SU-DHL-6 (cell line): ENCODE data around the gene H2AZ1.

ENCODE experiments used
- H2AFZ ChIP-seq: fragments of 200-600 bp; sonication (generic); 2 replicates; pipeline ENCODE4 v1.6.1; 2014; ENCODE audit warnings: low read depth, mild to moderate bottlenecking, moderate library complexity, mixed read lengths, antibody characterized with exemption, low read length; ENCODE audit not compliant: severe bottlenecking
- H3F3A ChIP-seq: fragments of 200-600 bp; shearing (Covaris generic); 2 replicates; pipeline ENCODE4 v1.6.0; 2016; ENCODE audit warnings: antibody characterized with exemption, mild to moderate bottlenecking; ENCODE audit not compliant: insufficient read depth
- H3K27ac ChIP-seq: fragments of 200-600 bp; sonication (generic); 2 replicates; pipeline ENCODE4 v1.5.1; 2016; ENCODE audit warnings: low read depth, mild to moderate bottlenecking, low read length, moderate library complexity, mixed read lengths
- H3K27me3 ChIP-seq: fragments of 200-600 bp; sonication (generic), shearing (Covaris generic); 2 replicates; pipeline ENCODE4 v1.6.0; 2014; ENCODE audit warnings: mild to moderate bottlenecking, low read length
- H3K36me3 ChIP-seq: fragments of 200-600 bp; sonication (generic); 2 replicates; pipeline ENCODE4 v1.6.1; 2014; ENCODE audit warnings: mild to moderate bottlenecking, low read length, mixed read lengths
- H3K4me2 ChIP-seq: fragments of 300-600, 200-600 bp; shearing (Covaris generic), sonication (generic); 2 replicates; pipeline ENCODE4 v1.6.0; 2014; ENCODE audit warnings: low read length, low read depth, mild to moderate bottlenecking; ENCODE audit not compliant: poor library complexity, severe bottlenecking
- H3K4me3 ChIP-seq: fragments of 200-600 bp; sonication (generic); 2 replicates; pipeline ENCODE4 v1.5.1; 2014; ENCODE audit warnings: antibody characterized with exemption, low read length, mild to moderate bottlenecking, mixed read lengths; ENCODE audit not compliant: insufficient read depth, poor library complexity, severe bottlenecking
- H3K79me2 ChIP-seq: fragments of 200-600 bp; sonication (generic); 2 replicates; pipeline ENCODE4 v1.6.1; 2014; ENCODE audit warnings: mild to moderate bottlenecking, low read length, moderate library complexity; ENCODE audit not compliant: insufficient read depth
- H3K9ac ChIP-seq: fragments of 200-600 bp; sonication (generic); 2 replicates; pipeline ENCODE4 v1.7.0; 2014; ENCODE audit warnings: mild to moderate bottlenecking, low read length
- H3K9me2 ChIP-seq: fragments of 200-600 bp; sonication (generic); replicated peaks from 2 replicates; pipeline ENCODE4 v1.6.1; 2014; ENCODE audit warnings: low read length; ENCODE audit not compliant: insufficient read depth
- H3K9me3 ChIP-seq: fragments of 200-600 bp; sonication (generic); 2 replicates; pipeline ENCODE4 v1.6.1; 2014; ENCODE audit warnings: low read length, mixed read lengths; ENCODE audit not compliant: insufficient read depth
- H4K20me1 ChIP-seq: fragments of 200-600 bp; sonication (generic); 2 replicates; pipeline ENCODE4 v1.6.1; 2014; ENCODE audit warnings: low read depth, mild to moderate bottlenecking, antibody characterized with exemption, low read length, moderate library complexity, mixed read lengths
- EZH2phosphoT487 ChIP-seq: fragments of 200-600 bp; sonication (generic), shearing (Covaris generic); conservative IDR thresholded peaks from 2 replicates; pipeline ENCODE4 v1.6.1; 2018; ENCODE audit warnings: mild to moderate bottlenecking, antibody characterized with exemption, low read length, moderate library complexity, mixed read lengths
- TF ChIP-seq, protein P1 (sequence below): fragments of 200-600 bp; sonication (generic); IDR thresholded peaks from one replicate; pipeline ENCODE4 v1.5.1; 2017; ENCODE audit warnings: antibody characterized with exemption, mild to moderate bottlenecking, low read length, moderate library complexity; ENCODE audit not compliant: insufficient read depth, poor library complexity, severe bottlenecking

H2AZ1 gene

DNA sequence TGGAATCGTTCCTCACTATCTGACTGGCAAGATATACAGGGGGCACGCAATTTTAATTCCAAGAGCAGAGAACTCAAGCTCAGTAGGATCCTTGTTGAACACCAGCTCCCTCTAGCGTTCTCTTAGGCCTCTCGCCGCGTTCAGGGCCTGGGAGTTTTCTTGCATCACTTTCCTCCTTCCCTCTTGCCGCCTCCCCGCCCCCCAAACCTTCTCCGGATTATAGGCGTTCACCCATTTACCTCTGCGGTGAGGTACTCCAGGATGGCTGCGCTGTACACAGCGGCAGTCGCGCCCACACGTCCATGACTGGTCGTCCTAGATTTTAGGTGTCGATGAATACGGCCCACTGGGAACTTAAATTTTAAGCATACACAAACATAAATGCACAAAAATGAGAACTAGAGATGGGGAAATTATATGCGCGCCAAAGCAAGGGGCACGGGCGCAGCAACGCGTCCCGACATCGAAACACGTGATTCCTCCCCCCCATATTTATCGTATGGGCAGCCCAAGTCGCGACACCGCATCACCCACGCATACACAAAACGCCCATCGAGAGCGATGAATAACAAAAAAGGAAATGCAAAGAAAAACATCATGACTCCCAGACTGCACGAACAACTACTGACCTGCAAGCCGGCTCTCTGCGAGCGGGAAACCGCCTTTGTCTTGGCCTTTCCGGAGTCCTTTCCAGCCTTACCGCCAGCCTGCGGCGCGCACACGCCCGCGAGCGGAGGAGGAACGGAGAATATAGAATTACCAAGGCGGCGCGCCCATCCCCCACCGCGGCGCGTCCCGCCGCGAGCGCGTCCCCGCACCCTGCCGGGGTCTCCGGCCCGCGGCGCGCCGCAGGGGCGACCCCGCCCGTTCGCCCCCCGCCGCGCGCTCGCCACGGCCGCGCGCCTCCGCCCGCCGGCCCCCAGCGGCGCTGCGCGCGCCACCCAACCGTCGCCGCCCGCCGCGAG, 759 bp downstream of the H2AZ1 start:
- no peaks in the 10 kb centered on the region for H4K20me1 ChIP-seq
- no peak overlapping the region for H2AFZ ChIP-seq

DNA sequence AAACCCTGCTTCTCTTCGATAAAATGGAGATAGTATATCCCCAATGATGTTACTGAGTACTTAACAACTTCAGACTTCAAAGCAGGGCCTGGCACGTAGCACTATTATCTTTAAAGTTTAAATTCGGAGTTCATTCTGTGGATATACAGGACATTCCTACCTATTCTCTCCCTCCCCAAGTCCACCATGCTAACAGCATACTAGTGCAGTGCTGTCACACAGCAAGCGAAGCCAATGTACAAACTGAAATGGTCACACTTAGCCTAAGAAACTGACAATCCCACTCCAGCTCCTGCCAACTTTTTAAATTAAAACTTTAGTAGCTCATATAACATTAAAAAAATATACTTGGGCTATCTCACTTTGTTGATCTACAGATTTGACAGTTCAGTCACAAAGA, 2.5 kb downstream of the H2AZ1 start:
- TF ChIP-seq EZH2phosphoT487: no peak
- Histone ChIP-seq H3F3A (peaks cover 28% of the 10 kb centered on the region), H3K9me3 (no peaks in the 10 kb centered on the region), H3K79me2 (peaks cover 51% of the 10 kb centered on the region), H4K20me1 (no peaks in the 10 kb centered on the region), H3K36me3 (peaks cover 12% of the 10 kb centered on the region), H3K9ac (peak overlapping the region; percentile 91), H3K27ac (peak overlapping the region; percentile 92), H3K4me2 (peak overlapping the region; percentile 77), H3K27me3 (no peaks in the 10 kb centered on the region), H3K9me2 (no peaks in the 10 kb centered on the region), H3K4me3 (peak overlapping the region; percentile 13), H2AFZ (no peak overlapping the region)

More for the DNA sequence above, 759 bp downstream of the H2AZ1 start:
- Histone ChIP-seq H3K27ac (peak overlapping the region; percentile 92), H3K4me2 (peak overlapping the region; percentile 77), H3F3A (peaks cover 28% of the 10 kb centered on the region), H3K9me2 (no peaks in the 10 kb centered on the region), H3K79me2 (peaks cover 34% of the 10 kb centered on the region), H3K4me3 (peak overlapping the region; percentile 80), H3K9me3 (no peaks in the 10 kb centered on the region), H3K27me3 (no peaks in the 10 kb centered on the region), H3K9ac (peak overlapping the region; percentile 91), H3K36me3 (peaks cover 12% of the 10 kb centered on the region)
- TF ChIP-seq, protein P1, sequence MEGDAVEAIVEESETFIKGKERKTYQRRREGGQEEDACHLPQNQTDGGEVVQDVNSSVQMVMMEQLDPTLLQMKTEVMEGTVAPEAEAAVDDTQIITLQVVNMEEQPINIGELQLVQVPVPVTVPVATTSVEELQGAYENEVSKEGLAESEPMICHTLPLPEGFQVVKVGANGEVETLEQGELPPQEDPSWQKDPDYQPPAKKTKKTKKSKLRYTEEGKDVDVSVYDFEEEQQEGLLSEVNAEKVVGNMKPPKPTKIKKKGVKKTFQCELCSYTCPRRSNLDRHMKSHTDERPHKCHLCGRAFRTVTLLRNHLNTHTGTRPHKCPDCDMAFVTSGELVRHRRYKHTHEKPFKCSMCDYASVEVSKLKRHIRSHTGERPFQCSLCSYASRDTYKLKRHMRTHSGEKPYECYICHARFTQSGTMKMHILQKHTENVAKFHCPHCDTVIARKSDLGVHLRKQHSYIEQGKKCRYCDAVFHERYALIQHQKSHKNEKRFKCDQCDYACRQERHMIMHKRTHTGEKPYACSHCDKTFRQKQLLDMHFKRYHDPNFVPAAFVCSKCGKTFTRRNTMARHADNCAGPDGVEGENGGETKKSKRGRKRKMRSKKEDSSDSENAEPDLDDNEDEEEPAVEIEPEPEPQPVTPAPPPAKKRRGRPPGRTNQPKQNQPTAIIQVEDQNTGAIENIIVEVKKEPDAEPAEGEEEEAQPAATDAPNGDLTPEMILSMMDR: peak; percentile 37
- TF ChIP-seq EZH2phosphoT487: no peak

DNA sequence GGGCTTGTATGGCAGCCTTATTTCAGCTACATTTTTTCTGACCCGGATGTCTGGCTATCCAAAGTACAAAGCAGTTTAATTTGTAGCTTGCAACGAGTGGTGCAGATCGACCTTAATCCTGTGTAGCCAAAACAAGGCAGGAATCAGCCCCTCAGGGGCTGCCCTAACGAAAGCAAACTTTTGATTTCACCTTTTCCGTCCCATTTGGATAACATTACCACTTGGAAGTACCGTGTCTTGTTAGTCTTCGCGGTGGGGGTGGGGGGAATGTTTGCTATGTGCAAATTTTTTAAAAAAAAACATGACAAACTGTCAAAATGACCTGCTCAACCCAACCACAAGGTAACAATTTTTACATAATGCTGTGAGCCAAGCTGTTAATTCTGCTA, 2.9 kb downstream of the H2AZ1 start:
- H3K4me3 ChIP-seq: peak overlapping the region; percentile 83
- H4K20me1 ChIP-seq: no peaks in the 10 kb centered on the region
- peak overlapping the region; percentile 77 for H3K4me2 ChIP-seq
- H3K79me2 ChIP-seq: peaks cover 56% of the 10 kb centered on the region
- peak overlapping the region; percentile 92 for H3K27ac ChIP-seq
- TF ChIP-seq EZH2phosphoT487: no peak
- TF ChIP-seq, protein P1: no peak
- peak overlapping the region; percentile 91 for H3K9ac ChIP-seq
- peaks cover 12% of the 10 kb centered on the region for H3K36me3 ChIP-seq
- H3F3A ChIP-seq: peaks cover 28% of the 10 kb centered on the region
- no peaks in the 10 kb centered on the region for H3K27me3 ChIP-seq
- H2AFZ ChIP-seq: no peak overlapping the region
- H3K9me3 ChIP-seq: no peaks in the 10 kb centered on the region
- H3K9me2 ChIP-seq: no peaks in the 10 kb centered on the region
